HG03342 (cell line): Measurements from ENCODE around the gene FNBP1L.
A peak's percentile ranks its signal among the peaks of the same experiment; 100 is the strongest.

Experiments used
- ATAC-seq: cut with Tn5 transposase; IDR thresholded peaks from one replicate; pipeline ENCODE4 v1.9.1; 2021; ENCODE audit warnings: mild to moderate bottlenecking, moderate library complexity; ENCODE audit not compliant: unreplicated experiment

Gene FNBP1L

GRCh38 chr1:93588206-93588605 lies 140.3 kb downstream of the FNBP1L start:
- ATAC-seq = no peak

GRCh38 chr1:93588955-93589354 lies 141.0 kb downstream of the FNBP1L start:
- ATAC-seq = no peak

- peak; percentile 2 for ATAC-seq
These were observed 143.4 kb downstream of the FNBP1L start for GRCh38 chr1:93591291-93591675.

GRCh38 chr1:93591676-93592550 lies 144.0 kb downstream of the FNBP1L start:
- peak; percentile 89 for ATAC-seq

GRCh38 chr1:93592551-93592949 lies 144.6 kb downstream of the FNBP1L start:
- ATAC-seq = no peak

- no peak for ATAC-seq
These were observed 146.1 kb downstream of the FNBP1L start for GRCh38 chr1:93593854-93594602.

GRCh38 chr1:93594603-93594880 lies 146.6 kb downstream of the FNBP1L start:
- ATAC-seq = no peak

GRCh38 chr1:93595266-93595665 lies 147.3 kb downstream of the FNBP1L start:
- ATAC-seq = no peak

- no peak for ATAC-seq
These were observed 147.8 kb downstream of the FNBP1L start for GRCh38 chr1:93595743-93596142.

GRCh38 chr1:93596329-93597089 lies 148.6 kb downstream of the FNBP1L start:
- no peak for ATAC-seq

- no peak for ATAC-seq
These were observed 149.8 kb downstream of the FNBP1L start for GRCh38 chr1:93597709-93598108.

GRCh38 chr1:93598396-93598795 lies 150.5 kb downstream of the FNBP1L start:
- no peak for ATAC-seq

GRCh38 chr1:93598861-93599439 lies 151.0 kb downstream of the FNBP1L start:
- no peak for ATAC-seq

- no peak for ATAC-seq
These were observed 151.6 kb downstream of the FNBP1L start for GRCh38 chr1:93599479-93599878.

- no peak for ATAC-seq
These were observed 152.7 kb downstream of the FNBP1L start for GRCh38 chr1:93600663-93601062.

GRCh38 chr1:93601686-93602085 lies 153.8 kb downstream of the FNBP1L start:
- no peak for ATAC-seq

- ATAC-seq = no peak
These were observed 154.2 kb downstream of the FNBP1L start for GRCh38 chr1:93602101-93602500.

GRCh38 chr1:93603106-93603505 lies 155.2 kb downstream of the FNBP1L start:
- ATAC-seq = no peak

- no peak for ATAC-seq
These were observed 155.7 kb downstream of the FNBP1L start for GRCh38 chr1:93603601-93604000.
